Endothelial cell of umbilical vein (primary cell): Measurements from ENCODE around the gene NAA40.

Experiments
- EZH2 ChIP-seq: IDR thresholded peaks from 2 replicates; pipeline ENCODE4 v1.6.1; 2012; ENCODE audit warnings: borderline replicate concordance, low read depth, mild to moderate bottlenecking, moderate library complexity, low read length, inconsistent platforms; ENCODE audit not compliant: severe bottlenecking
- POLR2AphosphoS5 ChIP-seq: IDR thresholded peaks from 2 replicates; pipeline ENCODE4 v1.6.1; 2012; ENCODE audit warnings: low read depth, mild to moderate bottlenecking, control low read depth, low read length, moderate library complexity; ENCODE audit not compliant: insufficient read depth

GRCh38 chr11:63914896-63915691 is 23.7 kb upstream of the NAA40 start:
- TF ChIP-seq EZH2 (no peak), POLR2AphosphoS5 (no peak)
